Activated T-helper 9 cell treated with anti-CD3 and anti-CD28 coated beads, Interleukin-2, amount 50 U/mL, for 16 hours (primary cell): ENCODE data around the gene MAP1A.

Experiments used
- DNase-seq: peaks from one replicate; pipeline ENCODE4 v3.0.0-alpha.2; 2020; ENCODE audit warnings: low read depth

Gene MAP1A

DNA sequence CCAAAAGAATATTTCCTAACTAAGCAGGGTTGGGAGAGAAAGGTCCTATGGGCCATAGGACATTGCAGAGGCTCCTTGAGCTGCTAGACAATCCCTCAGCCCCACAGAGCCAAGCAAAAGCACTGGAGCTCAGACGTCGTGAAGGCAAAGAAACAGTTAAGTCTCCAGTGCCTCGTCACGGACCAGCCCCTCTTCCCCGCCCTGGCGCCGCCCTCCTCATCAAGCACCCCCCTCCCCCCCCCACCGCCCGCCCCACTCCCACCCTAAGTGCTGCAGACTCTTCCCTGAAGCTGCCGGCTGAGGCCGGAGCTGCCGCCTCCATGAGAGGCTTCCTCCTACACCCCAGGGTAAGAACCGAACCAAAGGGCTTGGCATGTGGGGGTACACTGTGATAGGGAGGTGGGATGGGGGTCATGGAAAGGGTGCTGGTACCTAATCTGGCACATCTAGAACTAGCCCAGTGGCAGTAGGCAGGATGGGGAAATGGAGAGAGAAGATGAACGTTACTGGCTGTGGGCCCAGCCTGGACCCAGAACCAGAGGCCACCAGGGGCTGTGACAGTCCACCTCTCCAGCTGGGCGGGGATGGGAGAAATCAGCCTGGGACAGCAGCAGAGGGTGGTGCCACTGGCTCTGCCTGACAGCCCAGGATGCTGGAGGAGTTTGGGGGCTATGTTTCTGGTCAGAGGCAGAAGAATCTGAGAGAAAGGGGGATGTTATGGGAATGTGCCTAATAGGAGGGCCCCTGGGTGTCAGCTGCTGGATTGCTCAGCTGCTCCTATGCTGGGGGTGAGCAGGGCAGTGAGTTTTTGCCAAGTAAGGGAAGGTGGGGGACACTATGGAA is at the start of gene MAP1A:
MAP1A (plus strand) TSS at position 255 of the 843 bp plus-strand sequence. CDS start 3,866 bp downstream, outside the sequence.
- DNase-seq = no peak

- DNase-seq = no peak
Measured at GRCh38 chr15:43469867-43470266, 47.5 kb upstream of the MAP1A start.

DNA sequence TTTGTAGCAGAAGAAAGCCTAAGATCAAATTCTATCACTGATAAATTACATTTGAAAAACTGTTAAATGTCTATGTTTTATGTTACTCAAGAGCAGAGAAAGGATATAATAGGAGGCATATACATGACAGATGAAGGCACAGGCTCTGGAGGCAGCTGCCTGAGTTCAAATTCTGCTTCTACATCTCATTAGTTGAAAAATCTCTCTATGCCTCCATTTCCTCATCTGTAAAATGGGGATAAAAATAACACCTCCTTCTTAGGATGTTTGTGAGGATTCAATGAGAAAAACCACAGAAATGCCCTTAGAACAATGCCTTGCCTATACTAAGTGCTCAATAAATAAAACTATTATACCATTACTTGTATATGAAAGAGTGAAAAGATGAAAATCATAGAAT is 45.4 kb upstream of the MAP1A start:
- no peak for DNase-seq

GRCh38 chr15:43473885-43474284 is 43.5 kb upstream of the MAP1A start:
- DNase-seq = no peak

- DNase-seq = no peak
Measured at GRCh38 chr15:43483297-43484128, 33.9 kb upstream of the MAP1A start.

DNA sequence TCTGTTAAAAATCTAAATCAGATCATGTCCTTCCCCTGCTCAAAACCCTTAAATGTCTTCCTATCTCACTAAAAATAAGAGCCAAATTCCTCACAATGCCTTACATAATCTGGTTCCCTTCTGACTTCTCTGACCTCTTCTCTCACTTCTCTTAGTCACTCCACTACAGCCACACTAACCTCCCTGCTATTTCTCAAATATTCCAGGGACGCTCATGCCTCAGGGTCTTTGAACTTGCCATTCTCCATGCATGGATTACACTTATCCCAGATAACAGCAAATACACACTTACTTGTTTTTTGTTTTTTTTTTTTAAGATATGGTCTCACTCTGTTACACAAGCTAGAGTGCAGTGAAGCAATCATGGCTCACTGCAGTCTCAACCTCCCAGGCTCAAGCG is 33.0 kb upstream of the MAP1A start:
- no peak for DNase-seq

- DNase-seq = no peak
Measured at GRCh38 chr15:43487271-43487895, 30.0 kb upstream of the MAP1A start.

- no peak for DNase-seq
Measured at GRCh38 chr15:43488790-43489189, 28.6 kb upstream of the MAP1A start.

GRCh38 chr15:43489191-43489590 is 28.2 kb upstream of the MAP1A start:
- DNase-seq = no peak

DNA sequence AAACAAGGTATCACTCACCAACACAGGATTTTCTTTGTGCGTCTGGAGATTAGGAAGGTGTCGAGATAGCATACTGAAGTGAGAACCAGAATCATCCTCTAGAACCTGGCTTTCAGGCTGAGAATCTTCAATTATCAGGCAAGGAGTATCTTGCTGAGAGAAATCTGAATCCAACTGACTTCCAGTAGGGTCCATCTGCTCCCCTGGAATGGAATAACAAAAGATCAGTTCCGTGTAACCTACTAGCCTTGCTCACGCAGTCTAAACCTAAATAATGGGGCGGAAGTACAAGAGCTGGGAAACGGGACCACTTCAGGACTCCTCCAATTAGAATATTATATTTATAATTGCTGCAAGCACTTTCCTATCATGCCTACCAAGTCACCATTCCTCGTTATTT is 25.1 kb upstream of the MAP1A start:
- DNase-seq = no peak

GRCh38 chr15:43492673-43493601 is 24.5 kb upstream of the MAP1A start, which contains the start of gene TP53BP1:
Gene TP53BP1, minus strand, starts transcription at chr15:43493156. Its CDS starts 113 bp downstream, at chr15:43493043.
- DNase-seq = peak; percentile 91

- no peak for DNase-seq
Measured at GRCh38 chr15:43493703-43494472, 23.5 kb upstream of the MAP1A start.

DNA sequence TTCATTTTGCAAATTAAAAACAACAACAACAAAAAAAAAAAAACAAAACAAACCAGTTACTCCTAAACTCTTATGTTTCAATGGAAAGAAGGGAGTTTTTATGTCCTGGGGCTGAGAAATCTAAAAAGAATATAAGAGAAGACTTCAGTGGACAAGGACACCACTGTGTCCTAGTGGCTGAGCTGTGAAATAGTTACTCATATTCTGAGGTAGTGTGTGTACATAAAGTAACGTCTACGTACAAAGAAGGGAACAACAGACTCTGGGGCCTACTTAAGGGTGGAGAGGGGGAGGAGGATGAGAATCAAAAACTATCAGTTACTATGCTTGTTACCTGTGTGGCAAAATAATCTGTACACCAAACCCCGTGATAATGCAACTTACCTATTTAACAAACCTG is 18.4 kb upstream of the MAP1A start:
- DNase-seq = no peak

DNA sequence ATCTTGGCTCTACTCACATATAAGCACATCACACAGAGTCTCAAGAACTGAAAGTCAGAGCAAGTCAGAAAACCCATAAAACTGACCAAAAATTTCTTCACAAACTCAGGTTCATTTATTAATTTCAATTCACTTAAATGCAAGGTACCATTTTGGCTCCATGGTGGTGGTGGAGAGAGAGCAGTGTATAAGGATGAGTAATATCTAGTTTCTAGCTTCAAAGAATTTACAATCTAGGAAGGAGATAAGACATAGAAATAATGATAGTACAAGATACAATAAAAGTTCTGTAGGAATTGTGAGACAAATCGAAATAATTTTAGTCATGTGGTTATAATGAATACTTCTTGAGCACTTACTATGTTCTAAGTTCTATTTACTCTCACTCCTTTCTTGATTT is 17.8 kb upstream of the MAP1A start:
- no peak for DNase-seq

DNA sequence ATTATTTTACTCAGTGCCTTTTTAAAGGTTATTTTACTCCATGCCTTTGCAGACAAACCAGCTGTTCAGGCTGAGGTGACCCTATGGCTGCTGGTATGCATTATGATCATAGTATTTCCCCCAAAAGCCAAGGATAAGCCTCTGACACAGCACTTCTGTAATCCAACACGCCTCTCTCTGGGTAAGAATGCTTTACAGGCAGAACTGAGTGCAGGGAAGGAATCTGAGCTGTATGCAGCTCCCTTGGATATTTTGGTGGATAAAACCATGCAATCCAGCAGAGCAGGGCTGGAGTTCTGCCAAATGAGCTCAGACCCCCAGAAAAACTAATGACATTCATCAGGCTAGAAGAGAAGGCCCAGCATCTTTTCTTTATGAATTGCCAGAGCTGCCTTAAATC is 11.7 kb upstream of the MAP1A start:
- no peak for DNase-seq

DNA sequence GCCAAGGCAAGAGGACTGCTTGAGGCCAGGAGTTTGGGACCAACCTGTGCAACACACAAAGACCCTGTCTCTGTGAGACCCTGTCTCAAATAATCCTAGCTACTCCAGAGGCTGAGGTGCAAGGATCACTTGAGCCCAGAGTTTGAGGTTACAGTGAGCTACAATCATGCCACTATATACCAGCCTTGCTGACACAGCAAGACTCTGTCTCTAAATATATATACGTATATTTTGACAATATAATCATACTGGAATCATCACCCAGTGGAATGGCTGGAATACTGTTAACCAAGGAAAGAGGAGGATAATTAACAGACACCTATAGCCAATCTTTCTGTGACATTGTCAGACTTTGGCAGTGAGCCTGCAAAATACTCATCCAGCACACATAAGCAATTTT is 9.0 kb upstream of the MAP1A start:
- no peak for DNase-seq

- no peak for DNase-seq
Measured at GRCh38 chr15:43508991-43509659, 8.3 kb upstream of the MAP1A start.

GRCh38 chr15:43509660-43510199 is 7.7 kb upstream of the MAP1A start:
- DNase-seq = no peak

DNA sequence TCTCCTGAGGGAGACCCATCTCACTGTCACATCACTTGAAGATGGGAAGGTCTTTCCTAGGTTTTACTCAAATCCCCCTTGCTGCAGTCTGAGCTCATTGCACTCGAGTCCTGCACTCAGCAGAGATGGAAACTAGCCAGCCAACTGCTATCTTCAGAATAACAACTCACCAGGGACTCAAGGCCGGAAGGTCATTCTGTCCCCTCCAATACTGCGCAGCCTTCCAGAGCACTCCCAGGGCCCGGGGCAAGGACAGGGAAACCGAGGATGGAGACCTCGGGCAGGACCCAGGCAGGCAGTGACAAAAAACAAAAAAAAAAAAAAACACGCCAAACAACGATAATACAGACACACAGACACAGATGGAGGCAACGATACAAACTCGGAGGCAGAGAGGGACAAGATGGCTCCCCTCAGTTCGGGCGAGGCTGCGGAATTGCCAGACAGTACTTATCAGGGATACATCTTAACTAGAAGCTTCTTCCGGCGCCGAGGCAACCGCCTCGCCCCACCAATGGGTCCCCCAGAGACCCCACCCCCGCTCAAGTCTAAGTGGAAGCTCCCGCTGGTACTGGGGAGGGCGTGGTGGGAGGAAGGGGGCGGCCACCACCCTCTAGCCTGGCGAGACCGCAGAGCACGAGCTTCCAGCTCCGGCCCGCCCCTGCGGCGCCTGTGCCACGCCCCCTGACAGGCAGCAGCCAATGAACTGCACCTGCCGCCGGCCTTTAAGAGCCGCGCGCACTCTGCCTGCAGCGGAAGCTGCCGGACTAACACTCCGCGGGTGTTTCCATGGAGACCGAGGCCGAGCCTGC is 7.0 kb upstream of the MAP1A start:
- DNase-seq = peak; percentile 93
